GM23338 (cell line): ENCODE data around the gene MINK1.

Experiments
- CREB1 ChIP-seq: fragments of 250-450 bp; sonication (Bioruptor Pico); IDR thresholded peaks from 2 replicates; pipeline ENCODE4 v1.5.0; 2020; ENCODE audit warnings: low read depth, mild to moderate bottlenecking, moderate library complexity
- CTCF ChIP-seq, 2 experiments: fragments of 200-600 bp in 1 of 2; sonication (generic) in 1 of 2; conservative IDR thresholded peaks; 2 replicates each; pipeline versions ENCODE4 v1.5.1 to v1.6.1; 2016 to 2017; ENCODE audit warnings: antibody characterized with exemption in 2 of 2, low read depth in 2 of 2, mild to moderate bottlenecking in 2 of 2, moderate library complexity in 1 of 2
- ETS1 ChIP-seq: IDR thresholded peaks from 2 replicates; pipeline ENCODE4 v1.6.1; 2016; ENCODE audit warnings: antibody characterized with exemption
- EZH2 ChIP-seq: fragments of 200-600 bp; sonication (generic); IDR thresholded peaks from one replicate; pipeline ENCODE4 v1.8.0; 2017; ENCODE audit warnings: antibody characterized with exemption, mild to moderate bottlenecking, low read depth; ENCODE audit not compliant: unreplicated experiment
- EZH2phosphoT487 ChIP-seq: fragments of 200-600 bp; sonication (generic); IDR thresholded peaks from one replicate; pipeline ENCODE4 v1.8.1; 2018; ENCODE audit warnings: antibody characterized with exemption; ENCODE audit not compliant: unreplicated experiment
- JUNB ChIP-seq: IDR thresholded peaks from one replicate; pipeline ENCODE4 v1.6.1; 2016; ENCODE audit warnings: antibody characterized with exemption; ENCODE audit not compliant: unreplicated experiment
- NANOG ChIP-seq: IDR thresholded peaks from 2 replicates; pipeline ENCODE4 v1.6.1; 2016; ENCODE audit warnings: antibody characterized with exemption, borderline replicate concordance
- POLR2AphosphoS5 ChIP-seq: IDR thresholded peaks from 2 replicates; pipeline ENCODE4 v1.6.1; 2016; ENCODE audit warnings: antibody characterized with exemption, low read depth
- REST ChIP-seq: IDR thresholded peaks from one replicate; pipeline ENCODE4 v1.6.1; 2018; ENCODE audit warnings: antibody characterized with exemption; ENCODE audit not compliant: unreplicated experiment
- STAT1 ChIP-seq: IDR thresholded peaks from one replicate; pipeline ENCODE4 v1.6.1; 2016; ENCODE audit warnings: antibody characterized with exemption; ENCODE audit not compliant: unreplicated experiment

- TF ChIP-seq CTCF (conservative IDR thresholded peaks at IDR 0.05; ENCODE audit: low read depth in 2 of 2) = no peak
- no peak for TF ChIP-seq CREB1
- TF ChIP-seq REST = no peak
- TF ChIP-seq POLR2AphosphoS5 = no peak
- no peak for TF ChIP-seq EZH2phosphoT487
- no peak for TF ChIP-seq EZH2
- TF ChIP-seq JUNB = no peak
- no peak for TF ChIP-seq ETS1
- no peak for TF ChIP-seq NANOG
- TF ChIP-seq STAT1 = no peak
These were observed 86.4 kb downstream of the MINK1 start for GRCh38 chr17:4919511-4920047.
